VCaP (cell line): ENCODE data around the gene OCEL1.

Experiments
- H3K27ac ChIP-seq: fragments of 450-650 bp; 2 replicates; pipeline ENCODE4 v1.5.1; 2017
- TF ChIP-seq, protein P1 (sequence below): fragments of 450-650 bp; conservative IDR thresholded peaks from 2 replicates; pipeline ENCODE4 v1.5.1; 2017; ENCODE audit warnings: mild to moderate bottlenecking, moderate library complexity

Gene OCEL1

DNA sequence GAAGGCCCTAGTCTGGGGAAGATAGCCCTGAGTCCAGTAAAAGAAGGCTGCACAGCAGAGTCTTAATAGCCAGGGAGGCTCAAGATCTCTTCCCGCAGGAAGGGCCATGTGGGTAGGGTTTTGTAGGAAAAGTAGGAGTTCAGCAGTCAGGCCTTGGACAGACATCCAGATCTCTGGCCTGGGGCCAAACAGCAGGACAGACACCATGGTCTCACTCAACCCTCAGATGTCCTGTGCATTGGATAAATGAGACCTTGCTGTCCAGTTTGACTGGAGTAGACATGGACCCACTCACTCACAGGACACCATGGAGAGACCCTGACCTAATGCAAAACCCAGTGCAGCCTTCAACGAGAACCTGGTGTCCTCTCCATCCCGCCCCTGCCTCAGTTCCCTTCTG is 3.9 kb downstream of the OCEL1 start:
- no peak overlapping the region for H3K27ac ChIP-seq
- TF ChIP-seq, protein P1, sequence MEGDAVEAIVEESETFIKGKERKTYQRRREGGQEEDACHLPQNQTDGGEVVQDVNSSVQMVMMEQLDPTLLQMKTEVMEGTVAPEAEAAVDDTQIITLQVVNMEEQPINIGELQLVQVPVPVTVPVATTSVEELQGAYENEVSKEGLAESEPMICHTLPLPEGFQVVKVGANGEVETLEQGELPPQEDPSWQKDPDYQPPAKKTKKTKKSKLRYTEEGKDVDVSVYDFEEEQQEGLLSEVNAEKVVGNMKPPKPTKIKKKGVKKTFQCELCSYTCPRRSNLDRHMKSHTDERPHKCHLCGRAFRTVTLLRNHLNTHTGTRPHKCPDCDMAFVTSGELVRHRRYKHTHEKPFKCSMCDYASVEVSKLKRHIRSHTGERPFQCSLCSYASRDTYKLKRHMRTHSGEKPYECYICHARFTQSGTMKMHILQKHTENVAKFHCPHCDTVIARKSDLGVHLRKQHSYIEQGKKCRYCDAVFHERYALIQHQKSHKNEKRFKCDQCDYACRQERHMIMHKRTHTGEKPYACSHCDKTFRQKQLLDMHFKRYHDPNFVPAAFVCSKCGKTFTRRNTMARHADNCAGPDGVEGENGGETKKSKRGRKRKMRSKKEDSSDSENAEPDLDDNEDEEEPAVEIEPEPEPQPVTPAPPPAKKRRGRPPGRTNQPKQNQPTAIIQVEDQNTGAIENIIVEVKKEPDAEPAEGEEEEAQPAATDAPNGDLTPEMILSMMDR: no peak

DNA sequence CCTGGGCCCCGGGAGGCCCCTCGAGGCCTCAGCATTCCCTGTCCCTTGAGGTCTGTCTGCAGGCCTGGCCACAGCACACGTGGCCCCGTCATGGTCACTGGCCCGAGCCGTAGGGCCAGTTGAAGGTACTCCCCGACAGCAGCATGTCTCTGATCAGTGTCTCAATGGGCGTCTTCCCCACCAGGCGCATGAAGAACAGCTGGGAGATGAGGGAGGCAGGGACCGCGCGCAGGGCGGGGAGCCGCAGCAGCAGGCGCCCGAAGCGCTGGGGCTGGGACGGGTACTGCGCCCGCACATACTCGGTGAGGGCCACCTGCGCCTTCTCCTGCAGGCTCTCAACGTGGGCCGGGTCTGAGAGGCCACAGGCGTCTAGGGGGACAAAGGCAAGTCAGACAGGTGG is 6.2 kb downstream of the OCEL1 start:
- TF ChIP-seq, protein P1: no peak
- H3K27ac ChIP-seq: no peak overlapping the region

DNA sequence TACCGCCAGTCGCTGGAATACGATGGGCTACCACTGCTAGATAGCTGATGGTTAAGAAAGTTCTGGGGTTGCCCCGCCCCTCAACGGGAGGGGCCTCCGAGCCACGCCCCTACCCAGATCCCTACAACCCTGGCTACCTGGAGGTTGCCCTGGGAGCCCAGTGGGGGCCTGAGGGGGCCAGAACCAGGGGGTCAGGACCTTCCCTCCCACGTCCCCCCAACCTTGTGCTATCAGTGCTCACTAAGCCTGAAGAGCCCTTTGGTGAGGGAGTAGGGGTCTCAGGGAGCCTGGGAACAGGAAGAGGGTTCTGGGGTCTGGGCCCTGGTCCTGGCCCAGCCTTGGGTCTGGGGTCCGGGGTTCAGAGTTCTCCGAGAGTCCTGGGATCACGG is 8.9 kb downstream of the OCEL1 start:
- TF ChIP-seq, protein P1: no peak
- H3K27ac ChIP-seq: peak overlapping the region; percentile 95

DNA sequence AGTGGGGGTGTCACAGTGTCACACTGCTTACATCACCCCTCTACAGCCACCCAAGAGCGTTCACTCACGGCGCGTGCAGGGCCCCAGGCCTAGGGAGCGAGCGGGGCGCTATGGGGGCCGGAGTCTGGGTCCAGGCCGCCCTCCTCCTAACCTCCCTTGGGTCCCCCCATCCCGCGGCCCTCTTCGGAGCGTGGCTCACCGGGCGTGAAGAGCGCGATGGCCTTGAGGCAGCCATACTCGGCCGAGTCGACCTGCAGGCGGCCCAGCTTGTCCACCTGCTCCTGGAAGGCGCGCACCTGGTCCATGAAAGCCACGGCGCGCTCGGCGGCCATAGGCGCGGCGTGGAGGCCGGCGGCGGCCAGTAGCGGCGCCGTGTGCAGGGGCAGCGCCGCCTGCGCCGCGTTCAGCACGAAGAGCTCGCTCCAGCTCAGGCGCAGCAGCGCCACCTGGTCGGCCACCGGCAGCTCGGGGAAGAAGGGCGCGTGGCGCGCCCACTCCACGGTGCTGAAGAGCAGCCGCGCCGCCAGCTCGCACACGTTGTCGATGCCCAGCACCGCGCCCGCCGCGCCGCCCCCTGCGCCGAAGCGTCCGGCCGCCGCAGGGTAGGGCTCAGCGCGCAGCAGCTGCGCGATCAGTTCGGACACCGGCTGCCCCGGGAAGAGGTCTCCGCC is 9.4 kb downstream of the OCEL1 start:
- H3K27ac ChIP-seq: peak overlapping the region; percentile 95
- TF ChIP-seq, protein P1: peak; percentile 69

DNA sequence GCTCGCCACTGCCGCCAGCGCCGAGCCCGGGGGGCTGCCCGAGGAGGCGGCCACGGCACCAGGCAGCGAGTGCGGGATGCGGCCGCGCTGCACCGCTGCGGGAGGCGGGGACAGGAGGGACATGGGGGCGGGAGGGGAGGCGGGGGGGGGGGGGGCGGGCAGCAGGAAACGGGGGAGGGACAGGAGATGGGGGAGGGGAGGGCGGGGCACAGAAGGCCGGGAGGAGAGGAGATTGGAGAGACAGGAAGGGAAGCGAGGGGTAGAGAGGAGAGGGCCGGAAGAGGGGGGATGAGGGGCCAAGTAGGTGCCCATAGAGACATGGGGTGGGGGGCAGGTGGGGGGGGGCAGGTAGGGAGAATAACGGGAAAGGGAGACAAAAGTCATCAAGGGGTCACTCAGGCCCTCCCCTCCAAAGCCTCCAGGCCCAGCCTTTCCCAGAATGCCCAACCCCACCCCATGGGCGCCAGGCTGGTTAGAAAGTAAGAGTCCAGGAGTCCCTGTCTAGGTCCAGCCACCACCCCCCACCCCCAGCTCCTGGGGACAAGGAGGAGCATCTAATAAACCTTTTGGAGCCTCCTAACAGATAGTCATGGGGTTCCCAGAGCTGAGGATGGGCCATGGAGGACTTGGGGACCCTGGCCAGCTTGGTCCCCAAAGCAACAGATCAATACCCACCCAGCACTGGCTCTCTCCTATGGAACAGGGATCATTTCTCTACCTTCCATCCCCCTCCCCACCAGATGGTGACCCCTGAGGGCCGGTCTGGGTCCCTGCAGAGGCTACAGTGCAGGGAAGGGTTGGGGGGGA is 10.1 kb downstream of the OCEL1 start:
- H3K27ac ChIP-seq: peak overlapping the region; percentile 95
- TF ChIP-seq, protein P1: no peak

DNA sequence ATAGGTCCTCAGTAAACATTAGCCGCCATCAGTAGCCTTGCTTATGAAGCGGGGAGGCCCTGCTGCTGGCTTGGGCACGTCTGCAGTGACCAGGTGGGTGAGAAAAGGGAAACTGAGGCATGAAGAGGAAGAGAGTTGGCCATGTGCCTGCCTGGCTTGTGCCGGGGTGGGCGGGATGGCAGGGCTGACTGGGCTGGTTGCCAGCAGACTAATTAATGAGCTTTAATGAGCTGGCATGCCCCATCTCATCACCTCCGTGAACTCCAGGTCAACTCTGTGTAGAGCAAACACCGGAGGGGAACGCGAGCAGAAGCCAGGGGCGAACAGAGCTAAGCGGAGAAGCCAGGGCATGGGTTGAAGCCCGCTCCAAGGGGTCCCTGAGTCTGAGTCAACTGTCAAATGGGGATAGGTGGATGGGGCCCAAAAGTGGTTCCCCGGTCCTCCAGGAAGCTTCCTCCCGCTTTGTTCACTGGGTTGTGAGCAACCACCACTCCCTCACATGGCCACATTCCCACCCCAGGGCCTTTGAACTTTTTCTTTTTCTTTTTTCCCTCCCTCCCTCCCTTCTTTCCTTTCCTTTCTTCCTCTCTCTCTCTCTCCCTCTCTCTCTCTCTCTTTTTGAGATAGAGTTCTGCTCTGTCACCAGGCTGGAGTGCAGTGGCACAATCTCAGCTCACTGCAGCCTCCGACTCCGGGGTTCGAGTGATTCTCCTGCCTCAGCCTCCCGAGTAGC is 11.0 kb downstream of the OCEL1 start:
- H3K27ac ChIP-seq: peak overlapping the region; percentile 95
- TF ChIP-seq, protein P1: no peak
